Upper lobe of left lung (tissue), 4 donors: ENCODE results near the gene RNF8.

Experiments used
- CTCF ChIP-seq, 6 experiments: fragments of 450-650 bp in 4 of 6; fragments of 200-600 bp in 2 of 6; sonication (generic) in 2 of 6; IDR thresholded peaks; one replicate each; pipeline ENCODE4 v1.5.1; 2016 to 2019; ENCODE audit warnings: antibody characterized with exemption in 6 of 6
- POLR2A ChIP-seq, 4 donors: fragments of 450-650 bp; IDR thresholded peaks; one replicate each; pipeline ENCODE4 v1.5.1; 2016 to 2017; ENCODE audit warnings: antibody characterized with exemption in 4 of 4, mild to moderate bottlenecking in 2 of 4

- TF ChIP-seq CTCF (IDR thresholded peaks at IDR 0.05) (no peak), POLR2A (IDR thresholded peaks at IDR 0.05) (no peak)
These were observed 4.1 kb downstream of the RNF8 start for GRCh38 chr6:37357860-37358259.
